Activated CD8-positive, alpha-beta memory T cell treated with anti-CD3 and anti-CD28 coated beads, Interleukin-2, amount 50 U/mL, for 48 hours (primary cell): Measurements from ENCODE around the gene PDE4D.

Source experiments
- DNase-seq: peaks from one replicate; pipeline ENCODE4 v3.0.0-alpha.2; 2020

The PDE4D gene

DNA sequence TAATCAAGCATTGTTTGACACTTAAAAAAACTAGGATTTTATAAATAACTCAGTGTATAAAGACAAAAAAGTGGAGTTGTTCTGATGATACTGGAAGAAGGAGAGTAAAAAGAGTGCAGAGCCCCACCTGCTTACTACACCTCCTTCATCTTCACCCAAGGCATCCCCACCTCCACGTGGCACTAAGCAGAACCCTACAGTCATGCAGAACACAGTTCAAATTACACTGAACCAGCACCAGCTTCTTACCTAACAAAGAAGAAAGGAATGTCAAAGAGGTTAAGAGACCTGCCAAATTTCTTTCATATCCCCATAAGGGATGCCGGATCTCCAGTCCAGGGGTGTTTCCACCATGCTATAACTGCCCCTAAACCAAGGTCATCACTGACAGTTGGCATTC is 55.5 kb downstream of the PDE4D start:
- DNase-seq = no peak

DNA sequence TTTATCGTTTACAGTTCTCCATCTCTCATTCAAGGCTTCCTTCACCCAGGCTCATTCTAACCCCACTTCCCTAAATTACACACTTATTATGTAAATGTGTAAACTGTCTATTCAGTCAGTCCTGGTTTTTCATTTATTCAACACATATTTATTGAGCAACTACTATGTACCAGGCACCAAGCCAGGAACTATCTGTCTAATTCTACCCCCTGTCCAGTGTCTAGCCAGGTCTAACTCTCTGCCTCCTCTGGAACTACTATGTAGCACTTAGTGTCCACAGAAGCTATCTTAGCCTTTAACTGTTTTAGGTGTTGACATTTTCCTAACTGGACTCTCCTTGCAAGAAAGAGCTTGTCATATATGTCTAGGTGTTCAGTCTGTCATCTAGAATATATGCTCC is 56.5 kb downstream of the PDE4D start:
- DNase-seq = no peak

DNA sequence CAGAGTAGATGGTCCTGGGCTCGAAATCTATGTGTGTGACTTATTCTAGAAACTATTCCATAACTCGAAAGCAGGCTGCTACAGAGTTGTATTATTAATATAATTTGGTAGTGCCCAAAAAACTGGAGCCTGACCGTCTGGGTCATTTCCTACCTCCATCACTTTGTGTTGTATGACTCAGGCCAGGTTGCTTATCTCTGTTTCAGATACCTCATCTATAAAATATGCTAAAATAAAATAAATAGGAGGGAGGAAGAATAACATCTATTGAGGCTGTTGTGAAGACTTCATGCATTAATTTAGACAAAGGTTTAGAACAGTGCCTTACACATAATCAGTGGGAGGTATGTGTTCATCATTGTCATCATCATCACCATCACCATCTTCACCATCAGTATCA is 57.7 kb downstream of the PDE4D start:
- DNase-seq = no peak

DNA sequence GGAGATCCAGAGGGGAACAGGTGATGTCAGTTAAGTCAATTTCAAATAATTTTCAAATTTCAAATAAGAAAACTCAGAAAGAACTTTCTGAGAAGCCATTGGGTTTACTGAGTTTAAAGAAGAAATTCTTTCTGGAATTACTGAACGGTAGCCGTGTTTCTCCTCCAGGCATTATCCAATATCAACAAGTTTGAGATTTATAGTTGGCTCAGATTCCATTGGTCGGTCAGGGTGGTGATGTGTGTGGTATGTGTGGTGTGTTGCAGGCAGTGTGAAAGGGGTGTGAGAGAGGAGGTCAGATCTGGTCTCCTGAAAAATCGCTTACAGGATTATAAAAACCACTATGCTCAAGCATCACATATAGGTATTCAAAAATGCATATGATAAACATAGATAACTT is 60.1 kb downstream of the PDE4D start:
- DNase-seq = no peak

DNA sequence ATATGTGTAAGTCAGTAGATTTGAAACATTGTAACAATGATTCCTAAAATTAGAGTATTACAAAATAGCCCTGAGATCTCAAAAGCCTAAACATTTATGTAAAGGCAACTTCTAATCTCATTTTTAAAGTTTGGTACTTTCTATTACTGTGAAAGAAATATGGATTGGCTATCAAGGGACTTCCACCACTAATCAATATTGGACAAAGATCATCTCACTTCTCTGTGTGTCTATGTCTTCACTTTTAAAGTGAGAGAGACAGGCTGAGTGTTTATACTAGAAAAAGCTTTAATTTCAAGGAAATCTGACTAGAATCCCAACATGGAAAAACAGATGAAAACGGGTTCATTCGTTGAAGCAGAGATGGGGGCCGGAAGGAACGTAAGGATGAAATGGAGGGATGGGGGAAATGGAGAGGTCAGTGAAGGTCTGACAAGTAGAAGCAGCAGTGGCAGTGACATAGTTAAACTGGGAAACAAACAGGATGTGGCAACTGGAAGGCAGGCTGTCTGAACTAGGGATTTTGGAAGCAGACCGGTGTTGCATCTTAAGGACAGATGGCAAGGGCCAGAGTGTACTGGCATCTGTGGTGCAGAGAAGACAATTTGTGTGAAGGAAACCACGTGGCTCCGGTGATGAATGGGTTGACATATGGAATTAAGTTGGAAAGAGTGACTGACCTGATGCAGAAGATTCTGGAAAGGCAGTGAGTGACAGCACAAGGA is 60.8 kb downstream of the PDE4D start:
- DNase-seq = no peak

DNA sequence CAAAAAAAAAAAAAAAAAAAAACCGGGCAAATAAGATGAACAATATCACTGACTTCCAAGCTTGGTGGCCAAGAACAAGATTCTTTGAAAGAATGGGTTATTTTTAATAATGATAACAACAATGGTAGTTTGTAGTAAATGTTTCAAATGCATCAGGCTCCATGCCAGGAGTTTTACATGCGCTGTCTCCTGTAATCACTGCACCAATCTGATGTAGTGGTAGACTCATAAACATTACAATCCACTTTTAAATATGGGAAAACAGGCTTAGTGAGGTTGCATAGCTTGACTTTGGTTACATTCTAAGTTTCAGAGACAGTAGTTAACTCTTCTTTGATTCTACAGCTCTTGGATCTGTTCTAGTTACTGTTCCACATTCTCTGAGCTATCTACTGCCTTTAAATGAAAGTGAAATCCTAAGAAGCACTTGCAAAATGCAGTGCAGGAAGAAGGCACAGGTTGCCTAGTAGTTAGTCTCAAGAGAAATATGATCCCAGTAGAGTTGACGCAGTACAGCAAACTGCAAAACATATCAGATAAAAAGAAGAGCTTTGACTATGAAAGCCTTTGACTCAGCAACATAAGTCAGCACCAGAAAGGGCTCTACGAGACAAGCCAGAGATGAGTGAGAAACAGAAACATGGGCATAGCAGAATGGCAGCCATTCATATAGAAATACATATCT is 62.1 kb downstream of the PDE4D start:
- DNase-seq = no peak

DNA sequence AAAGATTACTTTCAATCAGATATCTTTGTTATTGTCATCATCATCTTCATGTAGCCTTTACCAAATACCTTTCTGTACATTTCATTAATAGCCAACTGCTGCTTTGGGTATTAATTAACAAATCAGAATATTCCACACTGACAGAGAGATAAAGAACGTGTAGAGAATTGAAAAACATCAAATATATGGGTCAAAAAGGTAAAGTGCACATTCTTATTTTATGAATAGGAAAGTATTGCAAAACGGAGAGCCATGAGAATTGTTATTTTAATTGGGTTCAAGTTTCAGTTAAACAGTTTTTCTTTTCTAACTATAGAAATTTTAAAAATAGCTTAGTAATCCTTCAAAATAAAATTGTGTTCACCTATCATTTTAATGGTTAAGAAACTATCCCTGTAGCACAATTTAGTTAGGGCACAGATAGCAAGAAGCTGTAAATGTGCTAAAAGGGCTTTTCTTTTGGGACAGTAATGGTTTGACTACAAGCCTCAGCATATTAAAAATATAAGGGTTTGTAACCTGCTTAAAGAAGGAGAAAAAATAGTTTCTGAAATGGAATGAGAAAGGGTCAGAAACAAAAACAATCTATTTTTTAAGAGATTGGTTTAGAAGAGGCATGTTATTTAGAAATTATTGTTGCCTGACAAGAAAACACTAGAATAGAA is 62.9 kb downstream of the PDE4D start:
- no peak for DNase-seq

DNA sequence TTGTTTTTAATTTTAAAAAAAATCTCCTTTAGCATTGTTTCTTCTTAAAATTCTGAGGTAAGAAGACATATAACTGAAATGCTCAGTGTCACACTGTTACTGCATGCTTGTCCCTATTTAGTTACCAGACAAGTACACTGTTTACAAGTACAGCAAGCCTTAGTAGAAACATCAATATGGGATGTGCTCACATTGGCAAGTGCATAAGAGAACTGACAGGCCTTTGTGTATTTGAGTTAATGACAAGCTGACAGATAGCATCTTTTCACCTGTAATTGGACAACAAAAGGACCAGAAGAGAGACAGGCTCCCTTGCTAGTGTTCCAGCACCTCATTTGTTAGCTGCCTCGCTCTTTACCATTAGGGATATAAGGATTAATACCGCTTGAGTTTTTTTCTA is 63.6 kb downstream of the PDE4D start:
- no peak for DNase-seq

DNA sequence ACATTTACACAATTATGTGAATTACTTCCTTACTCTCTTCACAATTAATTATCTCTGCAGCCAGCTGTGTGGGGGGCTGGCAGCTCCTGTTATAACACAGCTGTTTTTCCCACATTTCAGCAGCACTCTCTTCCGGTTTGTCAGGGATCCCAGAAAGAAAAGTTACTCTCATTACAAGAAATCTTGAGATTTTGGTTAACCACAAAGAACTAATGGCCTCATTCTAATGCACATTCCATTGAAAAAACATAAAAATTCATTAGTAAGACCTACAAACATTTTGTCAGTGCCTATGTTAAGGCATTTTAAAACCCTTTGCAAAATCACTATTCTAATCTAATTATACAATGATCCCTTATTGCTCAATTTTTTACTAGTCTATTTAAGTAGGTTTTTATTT is 64.1 kb downstream of the PDE4D start:
- no peak for DNase-seq

DNA sequence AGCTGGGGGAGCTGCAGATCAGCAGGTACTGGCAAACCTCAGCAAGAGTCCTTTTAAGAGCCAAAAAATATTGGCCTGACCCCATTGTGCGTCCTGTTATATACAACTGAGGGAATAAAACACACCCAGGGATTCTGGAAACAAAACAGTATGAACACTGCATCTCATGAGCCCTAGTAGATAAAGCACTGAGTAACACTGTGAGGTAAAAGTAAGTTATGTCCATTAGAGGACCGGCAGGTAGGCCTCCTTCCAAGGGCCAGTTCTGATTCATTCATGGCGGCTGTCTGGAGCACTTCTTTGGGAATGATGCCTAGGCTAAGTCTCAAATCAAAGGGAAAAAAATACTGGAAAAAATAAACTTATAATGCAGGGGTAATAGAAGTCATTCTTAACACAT is 64.9 kb downstream of the PDE4D start:
- no peak for DNase-seq

DNA sequence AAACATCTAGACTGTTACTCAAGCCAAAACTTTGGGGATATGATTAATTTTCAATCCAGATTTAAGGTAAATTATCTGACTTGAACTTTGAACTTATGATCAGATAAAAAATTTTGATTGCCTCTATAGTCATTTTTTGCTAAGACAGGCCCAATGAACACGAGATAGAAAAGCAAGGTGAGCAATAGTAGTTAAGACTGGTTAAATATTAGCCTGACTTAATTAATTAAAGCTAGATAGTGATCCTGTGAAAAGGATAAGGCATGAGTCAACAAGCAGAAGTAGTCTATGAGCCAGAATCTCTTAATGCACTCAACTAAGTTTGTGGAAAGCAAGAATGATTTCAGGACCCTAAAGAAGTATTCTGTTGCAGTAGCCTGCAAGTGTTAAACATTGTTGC is 66.5 kb downstream of the PDE4D start:
- DNase-seq = no peak

DNA sequence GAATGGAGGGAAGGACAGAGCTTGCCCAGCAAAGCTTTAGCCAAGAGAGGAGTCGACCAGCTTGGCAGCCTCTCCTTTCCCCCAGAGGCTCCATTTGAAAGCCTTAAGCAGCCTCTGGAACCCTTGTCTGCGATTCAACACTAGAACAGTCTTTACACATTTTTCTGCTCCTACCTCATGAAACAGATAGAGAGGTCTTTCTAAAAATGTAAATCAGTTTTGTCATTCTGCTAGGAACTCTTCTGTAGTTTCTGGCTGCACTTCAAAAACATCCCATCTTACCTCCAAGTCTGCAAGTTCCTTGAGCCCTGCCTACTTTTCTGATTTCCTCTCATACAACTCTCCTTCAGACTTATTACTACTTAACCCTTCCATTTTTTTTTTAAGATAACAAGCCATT is 70.1 kb downstream of the PDE4D start:
- no peak for DNase-seq

DNA sequence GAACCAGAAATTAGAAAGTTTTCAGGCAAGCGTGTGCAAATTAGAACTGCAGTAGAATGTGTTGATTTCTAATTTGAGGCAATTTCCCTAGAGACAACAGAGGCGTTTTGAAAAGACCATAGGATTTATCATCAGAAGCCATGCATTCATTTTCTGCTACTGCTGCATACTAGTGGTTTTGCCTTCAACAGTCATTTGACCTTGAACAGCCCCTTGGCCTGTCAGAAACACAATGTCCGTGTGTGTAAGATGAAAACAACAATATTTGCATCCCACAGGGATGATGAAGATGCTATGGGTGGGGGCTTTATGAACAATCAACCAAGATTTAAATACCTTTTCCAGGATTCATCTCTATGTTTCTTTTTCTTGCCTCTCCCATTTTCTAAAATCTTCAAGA is 73.7 kb downstream of the PDE4D start:
- DNase-seq = no peak

DNA sequence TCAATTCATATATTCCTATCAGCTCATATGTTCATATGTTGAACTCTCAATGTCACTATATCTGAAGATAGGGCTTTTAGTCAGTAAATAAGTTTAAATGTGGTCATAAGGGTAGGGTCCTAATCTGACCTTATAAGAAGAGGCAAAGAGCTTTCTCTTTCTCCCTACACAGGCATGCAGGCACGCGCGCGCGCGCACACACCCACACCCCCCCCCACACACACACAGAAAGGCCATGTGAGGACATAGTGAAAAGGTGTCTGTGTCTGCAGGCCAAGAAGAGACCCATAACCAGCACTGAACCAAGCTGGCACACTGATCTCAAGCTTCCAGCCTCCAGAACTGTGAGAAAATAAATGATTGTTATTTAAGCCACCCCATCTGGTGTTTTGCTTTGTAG is 76.0 kb downstream of the PDE4D start:
- no peak for DNase-seq

DNA sequence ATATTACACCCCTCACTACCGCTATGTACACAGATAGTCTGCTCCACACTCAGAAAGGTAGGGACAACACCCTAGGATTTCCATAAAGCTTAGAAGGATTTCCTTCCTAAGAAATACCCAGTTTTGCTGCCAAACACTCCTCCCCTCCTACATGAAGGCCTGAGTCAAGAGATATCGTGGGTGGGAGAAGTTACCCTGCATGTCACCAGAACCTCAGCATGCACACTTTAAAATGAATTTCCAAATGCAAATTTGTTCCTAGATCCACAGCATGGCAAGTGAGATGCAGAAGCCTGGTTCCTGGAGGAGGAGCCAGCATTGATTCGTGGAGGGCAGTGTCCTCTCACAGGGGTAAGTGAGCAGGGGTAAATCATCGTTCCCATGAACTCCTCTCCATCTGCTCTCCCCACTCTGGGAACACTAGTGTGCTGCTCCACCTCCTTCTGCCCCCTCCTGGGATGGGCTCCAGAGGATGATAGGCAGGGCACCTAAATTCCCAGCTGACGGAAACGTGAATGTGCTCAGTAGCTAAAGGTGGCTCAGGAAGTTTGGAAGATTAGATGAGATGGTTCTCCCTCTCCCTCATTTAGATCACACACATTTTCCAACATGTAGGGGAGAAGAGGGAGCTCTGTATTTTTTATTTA is 76.7 kb downstream of the PDE4D start:
- DNase-seq = no peak

DNA sequence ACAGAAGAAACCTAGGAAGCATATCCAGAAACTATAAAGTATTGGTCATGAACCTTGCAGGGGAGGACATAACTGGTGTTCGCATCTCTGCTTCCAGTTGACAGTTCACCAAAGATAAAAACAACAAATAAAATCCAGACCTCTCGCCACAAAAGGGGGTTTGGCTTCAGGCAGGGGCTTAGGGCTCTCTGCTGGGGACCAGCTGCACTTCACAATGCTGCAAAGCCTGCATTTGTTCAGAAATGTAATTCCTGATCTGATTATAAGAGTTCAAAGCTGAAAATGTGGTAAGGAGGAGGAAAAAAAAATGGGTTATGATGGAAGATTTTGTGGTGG is 79.0 kb downstream of the PDE4D start:
- DNase-seq = no peak

DNA sequence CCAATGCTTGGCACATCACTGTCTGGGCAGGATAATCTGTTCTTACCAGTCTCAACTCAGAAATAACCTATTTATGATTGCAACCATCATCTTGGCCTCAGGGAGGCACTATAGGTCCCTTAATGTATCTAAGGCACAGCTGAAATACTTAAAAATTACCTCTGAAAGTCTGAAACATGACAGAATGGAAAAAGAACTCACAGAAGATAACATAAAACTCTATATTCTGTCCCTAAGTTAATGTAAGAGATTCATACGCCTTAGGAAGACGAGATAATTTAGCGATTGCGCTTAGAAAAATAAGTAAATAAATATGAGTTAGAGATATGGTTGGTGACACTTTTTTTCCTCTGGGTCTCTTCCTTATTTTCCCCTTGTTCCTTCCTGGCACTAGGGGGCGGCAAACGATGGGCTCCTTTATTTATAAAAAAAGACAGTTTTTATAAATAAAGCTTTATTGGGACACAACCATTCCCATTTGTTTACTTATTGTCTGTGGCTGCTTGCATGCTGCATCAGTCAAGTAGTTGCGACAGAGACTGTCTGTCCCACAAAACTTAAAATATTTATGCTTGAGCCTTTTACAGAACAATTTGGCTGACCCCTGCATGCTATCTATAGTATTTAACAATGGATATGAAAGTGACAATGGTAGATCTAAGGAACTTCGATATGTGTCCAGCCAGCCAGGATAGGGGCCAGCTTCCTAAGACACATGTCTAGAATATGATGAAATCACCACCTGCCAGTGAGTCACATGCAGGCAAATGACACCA is 79.6 kb downstream of the PDE4D start:
- DNase-seq = no peak

DNA sequence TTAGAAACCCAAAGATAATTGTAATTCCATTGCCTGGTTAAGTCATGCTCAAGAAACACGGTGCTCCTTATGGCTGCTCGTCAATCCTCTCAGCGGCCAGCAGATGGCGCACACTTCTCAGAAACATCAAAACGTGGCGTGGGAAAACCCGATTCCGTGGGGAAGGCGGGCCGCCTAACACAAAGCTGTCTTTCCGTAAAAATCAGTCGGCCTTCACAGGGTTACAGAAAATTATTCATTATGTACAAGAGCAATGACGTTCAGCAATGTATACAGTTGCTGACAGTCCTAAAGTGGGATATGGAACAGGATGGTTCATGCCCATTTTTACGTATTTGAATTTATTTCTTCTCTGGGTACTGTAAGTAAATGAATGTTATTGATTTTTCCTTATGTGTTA is 83.5 kb downstream of the PDE4D start:
- peak; percentile 81 for DNase-seq

DNA sequence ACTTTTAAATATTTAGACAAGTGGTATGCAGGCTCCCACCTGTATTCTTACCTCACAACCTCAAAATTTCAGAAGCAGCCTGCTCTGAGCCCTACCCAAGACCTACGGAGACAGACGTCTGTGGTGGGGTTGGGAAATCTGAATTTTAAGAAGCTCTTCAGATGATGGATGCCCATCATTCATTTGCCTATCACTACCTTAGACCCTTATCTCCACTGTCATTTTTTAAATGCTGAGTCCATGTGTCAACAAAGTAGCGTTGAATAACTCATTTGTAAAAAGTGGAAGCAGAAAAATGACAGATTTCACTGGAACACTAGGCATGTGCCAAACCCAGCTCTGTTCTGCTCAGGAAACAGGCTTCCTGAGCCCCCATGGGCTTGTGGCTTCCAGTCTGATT is 85.7 kb downstream of the PDE4D start:
- no peak for DNase-seq

DNA sequence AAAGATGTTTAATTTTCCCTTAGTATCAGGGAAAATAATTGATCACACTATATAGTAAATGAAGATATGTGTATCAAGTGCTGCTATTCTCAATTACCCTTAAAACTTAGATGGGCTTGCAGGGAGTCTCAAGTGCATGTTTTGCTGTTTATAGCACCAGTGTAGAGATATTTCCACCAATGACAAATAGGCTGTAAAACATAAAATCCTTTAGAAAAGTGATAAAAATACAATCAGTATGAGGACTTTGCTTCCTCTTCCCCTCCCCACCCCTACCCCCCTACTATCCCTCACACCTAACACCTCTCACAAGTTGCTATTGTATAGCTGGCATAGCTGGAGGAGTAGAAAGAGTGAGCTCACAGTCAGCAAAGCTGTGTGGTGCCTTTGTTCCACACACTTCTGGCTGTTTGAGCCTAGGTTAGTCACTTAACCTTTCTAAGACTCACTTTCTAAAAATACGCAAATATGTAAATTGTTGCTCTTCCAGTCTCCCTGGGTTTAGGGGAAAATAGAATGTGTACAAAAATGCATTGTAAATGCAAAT is 93.1 kb downstream of the PDE4D start:
- no peak for DNase-seq

DNA sequence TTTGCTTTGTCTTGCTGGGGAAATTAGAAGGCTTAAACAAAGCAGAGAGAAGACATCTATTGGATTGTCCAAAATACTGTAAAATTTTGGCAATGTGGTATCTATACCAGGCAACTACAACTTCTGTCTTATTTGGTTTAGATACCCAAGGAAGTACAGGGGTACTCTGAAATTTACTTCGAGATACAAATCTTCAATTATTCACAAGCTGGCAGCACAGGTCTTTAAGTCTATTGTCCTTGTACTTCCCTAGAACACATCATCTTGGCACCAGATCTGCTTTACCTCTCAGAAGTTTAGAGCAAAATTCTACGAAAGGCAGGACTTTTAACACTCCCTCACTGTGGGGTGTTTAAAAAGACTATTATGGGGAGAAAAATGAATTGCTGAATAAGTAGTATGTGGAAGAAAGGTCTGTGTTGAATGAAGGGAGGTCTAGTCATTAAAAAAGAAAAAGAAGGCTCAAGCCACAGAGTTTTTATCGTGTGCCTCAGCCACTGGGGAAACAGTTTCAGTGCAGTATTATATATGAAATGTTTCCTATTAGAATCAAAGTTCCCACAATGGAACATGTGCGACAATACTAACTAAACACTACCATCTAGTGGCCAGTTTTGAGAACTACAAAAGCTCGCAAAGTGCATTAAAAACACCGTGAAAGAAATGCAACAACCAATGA is 93.7 kb downstream of the PDE4D start:
- DNase-seq = no peak
